ENCODE data around the gene MDK.

- TF ChIP-seq, protein P1, sequence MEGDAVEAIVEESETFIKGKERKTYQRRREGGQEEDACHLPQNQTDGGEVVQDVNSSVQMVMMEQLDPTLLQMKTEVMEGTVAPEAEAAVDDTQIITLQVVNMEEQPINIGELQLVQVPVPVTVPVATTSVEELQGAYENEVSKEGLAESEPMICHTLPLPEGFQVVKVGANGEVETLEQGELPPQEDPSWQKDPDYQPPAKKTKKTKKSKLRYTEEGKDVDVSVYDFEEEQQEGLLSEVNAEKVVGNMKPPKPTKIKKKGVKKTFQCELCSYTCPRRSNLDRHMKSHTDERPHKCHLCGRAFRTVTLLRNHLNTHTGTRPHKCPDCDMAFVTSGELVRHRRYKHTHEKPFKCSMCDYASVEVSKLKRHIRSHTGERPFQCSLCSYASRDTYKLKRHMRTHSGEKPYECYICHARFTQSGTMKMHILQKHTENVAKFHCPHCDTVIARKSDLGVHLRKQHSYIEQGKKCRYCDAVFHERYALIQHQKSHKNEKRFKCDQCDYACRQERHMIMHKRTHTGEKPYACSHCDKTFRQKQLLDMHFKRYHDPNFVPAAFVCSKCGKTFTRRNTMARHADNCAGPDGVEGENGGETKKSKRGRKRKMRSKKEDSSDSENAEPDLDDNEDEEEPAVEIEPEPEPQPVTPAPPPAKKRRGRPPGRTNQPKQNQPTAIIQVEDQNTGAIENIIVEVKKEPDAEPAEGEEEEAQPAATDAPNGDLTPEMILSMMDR (IDR thresholded peaks at IDR 0.05; ENCODE audit: insufficient read depth, low read length), result no peak
- TF ChIP-seq, protein P2, sequence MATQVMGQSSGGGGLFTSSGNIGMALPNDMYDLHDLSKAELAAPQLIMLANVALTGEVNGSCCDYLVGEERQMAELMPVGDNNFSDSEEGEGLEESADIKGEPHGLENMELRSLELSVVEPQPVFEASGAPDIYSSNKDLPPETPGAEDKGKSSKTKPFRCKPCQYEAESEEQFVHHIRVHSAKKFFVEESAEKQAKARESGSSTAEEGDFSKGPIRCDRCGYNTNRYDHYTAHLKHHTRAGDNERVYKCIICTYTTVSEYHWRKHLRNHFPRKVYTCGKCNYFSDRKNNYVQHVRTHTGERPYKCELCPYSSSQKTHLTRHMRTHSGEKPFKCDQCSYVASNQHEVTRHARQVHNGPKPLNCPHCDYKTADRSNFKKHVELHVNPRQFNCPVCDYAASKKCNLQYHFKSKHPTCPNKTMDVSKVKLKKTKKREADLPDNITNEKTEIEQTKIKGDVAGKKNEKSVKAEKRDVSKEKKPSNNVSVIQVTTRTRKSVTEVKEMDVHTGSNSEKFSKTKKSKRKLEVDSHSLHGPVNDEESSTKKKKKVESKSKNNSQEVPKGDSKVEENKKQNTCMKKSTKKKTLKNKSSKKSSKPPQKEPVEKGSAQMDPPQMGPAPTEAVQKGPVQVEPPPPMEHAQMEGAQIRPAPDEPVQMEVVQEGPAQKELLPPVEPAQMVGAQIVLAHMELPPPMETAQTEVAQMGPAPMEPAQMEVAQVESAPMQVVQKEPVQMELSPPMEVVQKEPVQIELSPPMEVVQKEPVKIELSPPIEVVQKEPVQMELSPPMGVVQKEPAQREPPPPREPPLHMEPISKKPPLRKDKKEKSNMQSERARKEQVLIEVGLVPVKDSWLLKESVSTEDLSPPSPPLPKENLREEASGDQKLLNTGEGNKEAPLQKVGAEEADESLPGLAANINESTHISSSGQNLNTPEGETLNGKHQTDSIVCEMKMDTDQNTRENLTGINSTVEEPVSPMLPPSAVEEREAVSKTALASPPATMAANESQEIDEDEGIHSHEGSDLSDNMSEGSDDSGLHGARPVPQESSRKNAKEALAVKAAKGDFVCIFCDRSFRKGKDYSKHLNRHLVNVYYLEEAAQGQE (IDR thresholded peaks at IDR 0.05; ENCODE audit: insufficient replicate concordance, low read depth), result no peak
- no peak for TF ChIP-seq POLR2AphosphoS5 (IDR thresholded peaks at IDR 0.05; ENCODE audit: low read depth)
- TF ChIP-seq GABPA (IDR thresholded peaks at IDR 0.05; ENCODE audit: low read depth), result no peak
Measured at GRCh38 chr11:46387919-46388618, 6.6 kb downstream of the MDK start.

All from HL-60 (cell line).